Measurements from ENCODE around the gene SEPTIN10. TPM values are rescaled to one million over a fixed set of nuclear protein-coding genes. Genes with fewer than 3 reads are reported as not detected.

Gene SEPTIN10
- total and polyA plus RNA-seq, 7 donors = 20.6 to 39.8 (median 32.3) TPM

GRCh38 chr2:109604597-109604996, 9.2 kb downstream of the SEPTIN10 start:
- Histone ChIP-seq H3K4me3 (no peak overlapping the region), H3K27me3 (ENCODE audit: insufficient read depth in 3 of 3, low read length in 2 of 3) (no peaks in the 10 kb centered on the region), H3K4me1 (no peaks in the 10 kb centered on the region), H3K36me3 (ENCODE audit: insufficient read depth in 1 of 2, low read depth in 1 of 2) (no peaks in the 10 kb centered on the region), H3K27ac (no peak overlapping the region), H3K9me3 (no peaks in the 10 kb centered on the region)
- 63 to 72% (median 65%) methylated on average over 5 of the region's 5 CpGs for WGBS, 3 donors
- TF ChIP-seq CTCF (IDR thresholded peaks at IDR 0.05) = no peak
- no peak for DNase-seq
- peak in 3 of 4 donors; percentile 30 to 92 (median 58) for ATAC-seq
- intact Hi-C loops (cut with DNase I) = no loop called here

DNA sequence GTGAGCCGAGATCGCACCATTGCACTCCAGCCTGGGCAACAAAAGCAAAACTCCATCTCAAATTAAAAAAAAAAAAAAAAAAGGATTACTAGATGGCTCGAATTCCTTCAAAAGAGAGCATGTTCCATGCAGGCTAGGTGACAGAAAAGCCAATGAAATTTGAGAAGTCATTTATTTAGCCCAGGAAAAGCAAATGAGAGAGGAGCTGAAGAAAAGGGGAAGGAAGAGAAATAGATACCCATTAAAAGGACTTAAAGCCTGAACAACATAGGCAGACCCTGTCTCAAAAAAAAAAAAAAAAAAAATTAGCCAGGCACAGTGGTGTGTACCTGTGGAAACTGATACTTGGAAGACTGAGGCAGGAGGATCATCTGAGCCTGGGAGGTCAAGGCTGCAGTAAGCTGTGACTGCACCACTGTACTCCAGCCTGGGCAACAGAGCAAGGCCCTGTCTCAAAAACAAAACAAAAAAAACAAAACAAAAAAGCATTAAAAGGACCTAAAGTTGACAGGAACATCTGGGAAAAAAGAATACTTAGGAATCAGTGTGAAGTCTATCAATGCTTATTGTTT, 11.1 kb downstream of the SEPTIN10 start:
- no peak for TF ChIP-seq CTCF (IDR thresholded peaks at IDR 0.05)
- H3K27me3 ChIP-seq (ENCODE audit: insufficient read depth in 3 of 3, low read length in 2 of 3) = no peaks in the 10 kb centered on the region
- no peaks in the 10 kb centered on the region for H3K36me3 ChIP-seq (ENCODE audit: insufficient read depth in 1 of 2, low read depth in 1 of 2)
- intact Hi-C loops (cut with DNase I) = no loop called here
- H3K4me1 ChIP-seq = no peaks in the 10 kb centered on the region
- ATAC-seq (no peak), DNase-seq (no peak)
- no peak overlapping the region for H3K27ac ChIP-seq
- H3K9me3 ChIP-seq = no peaks in the 10 kb centered on the region
- WGBS, 3 donors = 79 to 86% (median 85%) methylated on average over 3 of the region's 3 CpGs
- H3K4me3 ChIP-seq = no peak overlapping the region

GRCh38 chr2:109601783-109602182, 12.0 kb downstream of the SEPTIN10 start:
- no peaks in the 10 kb centered on the region for H3K27me3 ChIP-seq (ENCODE audit: insufficient read depth in 3 of 3, low read length in 2 of 3)
- H3K4me3 ChIP-seq = no peak overlapping the region
- H3K36me3 ChIP-seq (ENCODE audit: insufficient read depth in 1 of 2, low read depth in 1 of 2) = no peaks in the 10 kb centered on the region
- no peaks in the 10 kb centered on the region for H3K9me3 ChIP-seq
- intact Hi-C loops (cut with DNase I) = no loop called here
- DNase-seq (no peak), ATAC-seq (no peak)
- 68 to 75% (median 70%) methylated on average over 6 of the region's 6 CpGs for WGBS, 3 donors
- H3K27ac ChIP-seq = no peak overlapping the region
- H3K4me1 ChIP-seq = no peaks in the 10 kb centered on the region
- no peak for TF ChIP-seq CTCF (IDR thresholded peaks at IDR 0.05)

- no peak overlapping the region for H3K4me3 ChIP-seq
- intact Hi-C loops (cut with DNase I) = no loop called here
- WGBS, 3 donors = 90 to 97% (median 93%) methylated on average over 3 of the region's 3 CpGs
These were observed 16.5 kb downstream of the SEPTIN10 start for GRCh38 chr2:109597283-109597682.

More at GRCh38 chr2:109597283-109597682, 16.5 kb downstream of the SEPTIN10 start:
- no peak for TF ChIP-seq CTCF (IDR thresholded peaks at IDR 0.05)
- no peak for ATAC-seq
- H3K4me1 ChIP-seq = no peaks in the 10 kb centered on the region
- H3K9me3 ChIP-seq = no peaks in the 10 kb centered on the region
- H3K27ac ChIP-seq = no peak overlapping the region
- no peaks in the 10 kb centered on the region for H3K27me3 ChIP-seq (ENCODE audit: insufficient read depth in 3 of 3, low read length in 2 of 3)
- peaks cover 0 to 10% of the 10 kb centered on the region in 2 donors for H3K36me3 ChIP-seq (ENCODE audit: insufficient read depth in 1 of 2, low read depth in 1 of 2)
- DNase-seq = no peak
